ENCODE results near the gene TJP1. TPM values are rescaled to one million over a fixed set of nuclear protein-coding genes. Genes with fewer than 3 reads are reported as not detected.
A peak's percentile ranks its signal among the peaks of the same experiment; 100 is the strongest.
"Not testable (repeated sequence)": the region's sequence is repeated elsewhere in the genome, so short reads cannot be mapped to it uniquely, and the experiment has no call there.

The TJP1 gene
- total and polyA plus RNA-seq, 8 donors = 14.7 to 80.0 (median 39.0) TPM

DNA sequence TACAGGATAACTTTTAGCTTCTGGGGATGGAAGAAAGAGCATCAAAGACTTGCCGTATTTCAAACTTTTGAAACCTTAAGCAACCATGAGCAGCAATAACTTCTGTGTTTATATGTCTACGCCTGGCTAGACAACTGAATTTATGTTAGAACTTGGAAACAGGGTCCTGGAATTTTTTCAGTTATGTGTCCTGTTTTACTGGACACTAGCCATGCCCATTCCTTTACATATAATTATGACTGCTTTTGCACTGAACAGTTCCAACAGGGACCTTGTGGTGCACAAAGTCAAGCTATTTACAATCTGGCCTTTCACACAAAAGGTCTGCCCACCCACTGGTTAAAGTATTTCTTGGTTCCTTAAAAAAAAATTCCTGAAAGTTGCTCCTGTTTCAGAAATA, 37.1 kb downstream of the TJP1 start:
- no peak for DNase-seq
- Histone ChIP-seq H3K4me3 (no peak overlapping the region), H3K27ac (no peak overlapping the region), H3K4me1 (no peaks in the 10 kb centered on the region), H3K36me3 (no peaks in the 10 kb centered on the region), H3K27me3 (no peaks in the 10 kb centered on the region), H3K9me3 (no peaks in the 10 kb centered on the region)
- no peak for FAIRE-seq
- ATAC-seq = no peak
- TF ChIP-seq, protein P1, sequence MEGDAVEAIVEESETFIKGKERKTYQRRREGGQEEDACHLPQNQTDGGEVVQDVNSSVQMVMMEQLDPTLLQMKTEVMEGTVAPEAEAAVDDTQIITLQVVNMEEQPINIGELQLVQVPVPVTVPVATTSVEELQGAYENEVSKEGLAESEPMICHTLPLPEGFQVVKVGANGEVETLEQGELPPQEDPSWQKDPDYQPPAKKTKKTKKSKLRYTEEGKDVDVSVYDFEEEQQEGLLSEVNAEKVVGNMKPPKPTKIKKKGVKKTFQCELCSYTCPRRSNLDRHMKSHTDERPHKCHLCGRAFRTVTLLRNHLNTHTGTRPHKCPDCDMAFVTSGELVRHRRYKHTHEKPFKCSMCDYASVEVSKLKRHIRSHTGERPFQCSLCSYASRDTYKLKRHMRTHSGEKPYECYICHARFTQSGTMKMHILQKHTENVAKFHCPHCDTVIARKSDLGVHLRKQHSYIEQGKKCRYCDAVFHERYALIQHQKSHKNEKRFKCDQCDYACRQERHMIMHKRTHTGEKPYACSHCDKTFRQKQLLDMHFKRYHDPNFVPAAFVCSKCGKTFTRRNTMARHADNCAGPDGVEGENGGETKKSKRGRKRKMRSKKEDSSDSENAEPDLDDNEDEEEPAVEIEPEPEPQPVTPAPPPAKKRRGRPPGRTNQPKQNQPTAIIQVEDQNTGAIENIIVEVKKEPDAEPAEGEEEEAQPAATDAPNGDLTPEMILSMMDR (IDR thresholded peaks at IDR 0.05) = no peak
- intact Hi-C loops (cut with DNase I) = no loop called here
- WGBS, 2 donors = 95 to 96% methylated on average over 2 of the region's 2 CpGs

DNA sequence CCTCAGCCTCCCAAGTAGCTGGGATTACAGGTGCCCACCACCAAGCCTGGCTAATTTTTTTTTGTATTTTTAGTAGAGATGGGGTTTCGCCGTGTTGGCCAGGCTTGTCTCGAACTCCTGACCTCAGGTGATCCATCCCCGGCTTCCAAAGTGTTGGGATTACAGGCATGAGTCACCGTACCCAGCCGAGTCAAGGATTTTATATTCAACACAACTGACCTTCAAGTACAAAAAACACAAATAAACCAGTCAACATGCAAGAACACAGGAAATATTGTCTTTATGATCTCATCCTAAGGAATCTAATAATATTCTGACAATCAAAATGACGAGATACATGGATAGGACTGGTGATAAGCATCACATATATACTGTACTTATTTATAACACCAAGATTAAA, 37.9 kb downstream of the TJP1 start:
- no peaks in the 10 kb centered on the region for H3K4me1 ChIP-seq
- TF ChIP-seq, protein P1 (IDR thresholded peaks at IDR 0.05) = no peak
- DNase-seq (no peak), FAIRE-seq (no peak), ATAC-seq (no peak)
- 83 to 89% methylated on average over 7 of the region's 7 CpGs for WGBS, 2 donors
- H3K27me3 ChIP-seq = no peaks in the 10 kb centered on the region
- H3K27ac ChIP-seq = no peak overlapping the region
- intact Hi-C loops (cut with DNase I) = no loop called here
- H3K4me3 ChIP-seq = no peak overlapping the region
- H3K36me3 ChIP-seq = no peaks in the 10 kb centered on the region
- H3K9me3 ChIP-seq = no peaks in the 10 kb centered on the region

DNA sequence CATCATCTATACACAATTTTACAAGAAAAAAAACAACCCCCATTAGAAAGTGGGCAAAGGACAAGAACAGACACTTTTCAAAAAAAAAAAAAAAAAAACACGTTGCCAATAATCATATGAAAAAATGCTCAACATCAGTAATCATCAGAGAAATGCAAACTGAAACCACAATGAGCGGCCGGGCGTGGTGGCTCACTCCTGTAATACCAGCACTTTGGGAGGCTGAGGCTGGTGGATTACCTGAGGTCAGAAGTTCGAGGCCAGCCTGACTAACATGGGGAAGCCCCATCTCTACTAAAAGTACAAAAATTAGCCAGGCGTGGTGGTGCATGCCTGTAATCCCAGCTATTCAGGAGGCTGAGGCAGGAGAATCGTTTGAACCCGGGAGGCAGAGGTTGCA, 39.5 kb downstream of the TJP1 start:
- H3K27ac ChIP-seq; intact Hi-C loops (cut with DNase I); H3K36me3 ChIP-seq; H3K9me3 ChIP-seq; DNase-seq; H3K4me1 ChIP-seq; FAIRE-seq; H3K4me3 ChIP-seq; H3K27me3 ChIP-seq; ATAC-seq: not testable (repeated sequence)
- 77 to 88% methylated on average over 8 of the region's 8 CpGs for WGBS, 2 donors

DNA sequence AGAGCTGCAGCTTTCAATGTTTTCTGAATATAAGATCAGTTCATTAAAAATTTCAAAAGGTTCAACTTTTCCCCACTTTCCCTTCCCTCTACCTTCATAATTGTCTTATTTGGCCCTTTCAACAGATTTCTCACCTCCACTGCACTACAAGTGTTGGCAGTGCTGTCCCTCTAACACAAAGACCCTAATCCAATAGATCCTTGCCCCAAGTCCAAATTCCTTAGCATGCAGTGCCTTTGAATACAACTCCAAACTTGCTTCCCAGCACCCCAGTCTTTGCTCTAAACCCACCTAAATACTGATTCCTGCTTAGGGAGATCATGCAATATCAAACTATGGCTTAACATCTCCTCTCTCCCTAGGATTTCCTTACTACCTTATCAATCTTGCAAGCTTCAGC, 43.9 kb downstream of the TJP1 start:
- H3K36me3 ChIP-seq = no peaks in the 10 kb centered on the region
- no peaks in the 10 kb centered on the region for H3K27me3 ChIP-seq
- H3K4me1 ChIP-seq = peaks cover 0 to 8% (median 8%) of the 10 kb centered on the region in 3 donors
- FAIRE-seq = no peak
- H3K4me3 ChIP-seq = no peak overlapping the region
- ATAC-seq = no peak
- no peaks in the 10 kb centered on the region for H3K9me3 ChIP-seq
- H3K27ac ChIP-seq = no peak overlapping the region
- no peak for DNase-seq
- intact Hi-C loops (cut with DNase I) = no loop called here
- TF ChIP-seq, protein P1 (IDR thresholded peaks at IDR 0.05) = no peak

GRCh38 chr15:29776859-29777258, 45.4 kb downstream of the TJP1 start:
- Histone ChIP-seq H3K36me3 (no peaks in the 10 kb centered on the region), H3K27ac (no peak overlapping the region), H3K27me3 (no peaks in the 10 kb centered on the region), H3K4me1 (peaks cover 0 to 8% (median 8%) of the 10 kb centered on the region in 3 donors), H3K9me3 (no peaks in the 10 kb centered on the region), H3K4me3 (no peak overlapping the region)
- peak in 1 of 4 donors; percentile 26 for ATAC-seq
- WGBS, 2 donors = 56 to 60% methylated on average over 4 of the region's 4 CpGs
- intact Hi-C loops (cut with DNase I) = no loop called here
- TF ChIP-seq, protein P1 (IDR thresholded peaks at IDR 0.05) = no peak
- FAIRE-seq = no peak
- no peak for DNase-seq

DNA sequence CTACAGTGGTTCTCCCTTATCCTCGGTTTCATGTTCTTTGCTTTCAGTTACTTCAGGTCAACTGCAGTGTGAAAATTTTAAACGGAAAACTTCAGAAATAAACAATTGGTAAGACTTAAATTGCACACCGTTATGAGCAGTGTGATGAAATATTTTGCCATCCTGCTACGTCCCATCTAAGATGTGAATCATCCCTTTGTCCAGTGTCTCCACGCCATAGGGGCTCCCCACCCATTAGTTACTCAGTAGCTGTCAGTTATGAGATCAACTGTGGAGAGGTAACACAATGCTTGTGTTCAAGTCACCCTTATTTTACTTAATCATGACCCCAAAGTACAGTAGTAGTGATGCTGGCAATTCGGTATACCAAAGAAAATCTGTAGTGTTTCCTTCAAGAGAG, 47.4 kb downstream of the TJP1 start:
- no peak overlapping the region for H3K4me3 ChIP-seq

More for the DNA sequence above, 47.4 kb downstream of the TJP1 start:
- 86 to 92% methylated on average over 6 of the region's 6 CpGs for WGBS, 2 donors
- Histone ChIP-seq H3K4me1 (peaks cover 0 to 8% (median 8%) of the 10 kb centered on the region in 3 donors), H3K36me3 (peaks cover 0 to 8% (median 4%) of the 10 kb centered on the region in 3 donors), H3K27me3 (no peaks in the 10 kb centered on the region), H3K9me3 (no peaks in the 10 kb centered on the region), H3K27ac (no peak overlapping the region)
- TF ChIP-seq, protein P1 (IDR thresholded peaks at IDR 0.05) = no peak
- intact Hi-C loops (cut with DNase I) = no loop called here
- no peak for FAIRE-seq
- no peak for DNase-seq
- no peak for ATAC-seq
